HCT116 (cell line): ENCODE measurements around the gene GALNT7. TPM values are rescaled to one million over a fixed set of nuclear protein-coding genes. Genes with fewer than 3 reads are reported as not detected.

Experiments used
- ATAC-seq: fragments of 200-7000 bp; cut with Tn5 transposase; 2 replicates; pipeline ENCODE4 v1.9.1; 2020; ENCODE audit warnings: mild to moderate bottlenecking, moderate library complexity
- BruUV-seq: library from RNA; stranded (reverse); fragments of 400-500 nt; replicated peaks from 2 replicates; lab custom pipeline; 2021; lab: Mats Ljungman, UMichigan
- CTCF ChIA-PET: fragments of 300-600 bp; sonication (Branson Sonifier 250); formaldehyde crosslinking; loops from one replicate; lab custom pipeline; 2021; ENCODE audit warnings: antibody characterized with exemption; lab: Charles Lee
- POLR2A ChIA-PET: fragments of 300-600, 350-600 bp; sonication (Branson Sonifier 250); formaldehyde crosslinking; loops from one replicate; lab custom pipeline; 2021; ENCODE audit warnings: antibody characterized with exemption; lab: Charles Lee
- RAD21 ChIA-PET, 2 experiments: fragments of 300-600 bp; sonication (Branson Sonifier 250); formaldehyde crosslinking; loops; one replicate each; lab custom pipeline; 2023; ENCODE audit warnings: low total read pairs in 2 of 2; ENCODE audit not compliant: uncharacterized antibody in 2 of 2, unreplicated experiment in 2 of 2, low non-redundant PET in 1 of 2; lab: Charles Lee
- DNase-seq: peaks from one replicate; pipeline ENCODE4 v3.0.0-alpha.2; 2010; ENCODE audit warnings: low read depth, low spot score
- H2AFZ ChIP-seq: fragments of 200-600 bp; shearing (Covaris generic), sonication (generic); 2 replicates; pipeline ENCODE4 v1.6.1; 2017; ENCODE audit warnings: low read depth, mixed run types, mixed read lengths, antibody characterized with exemption, low read length; ENCODE audit not compliant: poor library complexity, severe bottlenecking
- H3K27ac ChIP-seq: 2 replicates; pipeline ENCODE4 v1.5.1; 2012; ENCODE audit warnings: low read depth, low read length
- H3K27me3 ChIP-seq: fragments of 200-600 bp; sonication (generic); 2 replicates; pipeline ENCODE4 v1.6.1; 2016; ENCODE audit warnings: mixed run types, low read length, mixed read lengths; ENCODE audit not compliant: insufficient read depth
- H3K36me3 ChIP-seq, 2 experiments: fragments of 200-500 bp in 1 of 2; fragments of 200-600 bp in 1 of 2; sonication (Bioruptor generic) in 1 of 2; sonication (generic) in 1 of 2; 2 replicates each; pipeline versions ENCODE4 v1.5.1 to v1.6.1; 2014 to 2016; ENCODE audit warnings: low read length in 2 of 2, inconsistent platforms in 1 of 2, mixed read lengths in 1 of 2, mixed run types in 1 of 2; ENCODE audit not compliant: insufficient read depth in 2 of 2, control insufficient read depth in 1 of 2
- H3K4me1 ChIP-seq, 2 experiments: fragments of 200-600 bp in 1 of 2; sonication (generic) in 1 of 2; 2 replicates each; pipeline versions ENCODE4 v1.5.1 to v1.6.1; 2012 to 2017; ENCODE audit warnings: low read length in 2 of 2, inconsistent platforms in 1 of 2, mild to moderate bottlenecking in 1 of 2, mixed read lengths in 1 of 2, mixed run types in 1 of 2, moderate library complexity in 1 of 2; ENCODE audit not compliant: insufficient read depth in 2 of 2, control insufficient read depth in 1 of 2
- H3K4me2 ChIP-seq: fragments of 200-600 bp; sonication (generic); 2 replicates; pipeline ENCODE4 v1.6.1; 2017; ENCODE audit warnings: mixed run types, low read length, mixed read lengths
- H3K4me3 ChIP-seq, 2 experiments: fragments of 200-600 bp in 1 of 2; sonication (generic) in 1 of 2; replicated peaks in 1 of 2; 2 replicates each; pipeline ENCODE4 v1.5.1; 2011 to 2016; ENCODE audit warnings: low read length in 2 of 2, control low read depth in 1 of 2, low read depth in 1 of 2, mild to moderate bottlenecking in 1 of 2, mixed read lengths in 1 of 2, mixed run types in 1 of 2
- H3K79me2 ChIP-seq: fragments of 200-600 bp; sonication (generic); 2 replicates; pipeline ENCODE4 v1.6.1; 2017; ENCODE audit warnings: mild to moderate bottlenecking, mixed run types, low read length, moderate library complexity, mixed read lengths; ENCODE audit not compliant: insufficient read depth
- H3K9ac ChIP-seq: fragments of 200-600 bp; sonication (generic); 2 replicates; pipeline ENCODE4 v1.6.1; 2016; ENCODE audit warnings: low read length, mixed read lengths
- H3K9me2 ChIP-seq: fragments of 200-600 bp; sonication (generic), shearing (Covaris generic); 2 replicates; pipeline ENCODE4 v1.6.1; 2017; ENCODE audit warnings: mixed run types, mild to moderate bottlenecking, moderate library complexity; ENCODE audit not compliant: insufficient read depth
- H3K9me3 ChIP-seq, 2 experiments: fragments of 200-500 bp in 1 of 2; fragments of 200-600 bp in 1 of 2; sonication (Bioruptor generic) in 1 of 2; sonication (generic) in 1 of 2; 2 replicates each; pipeline ENCODE4 v1.6.1; 2014 to 2017; ENCODE audit warnings: low read length in 2 of 2, mixed read lengths in 2 of 2, inconsistent platforms in 1 of 2, low read depth in 1 of 2, mild to moderate bottlenecking in 1 of 2, mixed run types in 1 of 2, moderate library complexity in 1 of 2; ENCODE audit not compliant: control insufficient read depth in 1 of 2, insufficient read depth in 1 of 2
- H4K20me1 ChIP-seq: fragments of 200-600 bp; sonication (generic), shearing (Covaris generic); 2 replicates; pipeline ENCODE4 v1.6.1; 2017; ENCODE audit warnings: mixed run types, mild to moderate bottlenecking, moderate library complexity; ENCODE audit not compliant: insufficient read depth
- CBX3 ChIP-seq: IDR thresholded peaks from 2 replicates; pipeline ENCODE4 v1.6.1; 2012; ENCODE audit warnings: low read depth
- CEBPB ChIP-seq: IDR thresholded peaks from 2 replicates; pipeline ENCODE4 v1.6.1; 2012; ENCODE audit warnings: low read depth
- CTCF ChIP-seq, 3 experiments: fragments of 200-600 bp in 1 of 3; sonication (generic) in 1 of 3; IDR thresholded peaks in 2 of 3; conservative IDR thresholded peaks in 1 of 3; 2 replicates each; pipeline ENCODE4 v1.5.1; 2012 to 2017; ENCODE audit warnings: low read depth in 2 of 3, low read length in 2 of 3, antibody characterized with exemption in 1 of 3, borderline replicate concordance in 1 of 3, control low read depth in 1 of 3, mild to moderate bottlenecking in 1 of 3, mixed read lengths in 1 of 3, mixed run types in 1 of 3, moderate library complexity in 1 of 3; ENCODE audit not compliant: insufficient read depth in 1 of 3
- EZH2 ChIP-seq: fragments of 200-600 bp; sonication (generic); IDR thresholded peaks from 2 replicates; pipeline ENCODE4 v1.6.1; 2017; ENCODE audit warnings: antibody characterized with exemption, mixed run types
- FOSL1 ChIP-seq: IDR thresholded peaks from 2 replicates; pipeline ENCODE4 v1.6.1; 2012; ENCODE audit warnings: low read depth
- POLR2AphosphoS5 ChIP-seq: IDR thresholded peaks from 2 replicates; pipeline ENCODE4 v1.6.1; 2011; ENCODE audit warnings: mild to moderate bottlenecking, low read depth, low read length, moderate library complexity
- RAD21 ChIP-seq: IDR thresholded peaks from 2 replicates; pipeline ENCODE4 v1.6.1; 2012; ENCODE audit warnings: low read depth, mild to moderate bottlenecking
- REST ChIP-seq: IDR thresholded peaks from 2 replicates; pipeline ENCODE4 v1.6.1; 2012; ENCODE audit warnings: low read depth
- SIN3A ChIP-seq: IDR thresholded peaks from 2 replicates; pipeline ENCODE4 v1.6.1; 2012; ENCODE audit warnings: low read depth
- YY1 ChIP-seq: IDR thresholded peaks from 2 replicates; pipeline ENCODE4 v1.6.1; 2011; ENCODE audit warnings: low read length, low read depth, moderate library complexity, mild to moderate bottlenecking; ENCODE audit not compliant: insufficient replicate concordance; ENCODE audit errors: extremely low read depth
- ZBTB33 ChIP-seq: IDR thresholded peaks from 2 replicates; pipeline ENCODE4 v1.6.1; 2011; ENCODE audit warnings: mild to moderate bottlenecking, low read length, moderate library complexity; ENCODE audit not compliant: insufficient replicate concordance; ENCODE audit errors: extremely low read depth
- ZNF274 ChIP-seq: fragments of 200-500 bp; sonication (Bioruptor generic); IDR thresholded peaks from 2 replicates; pipeline ENCODE4 v1.6.1; 2014; ENCODE audit warnings: mild to moderate bottlenecking, low read depth, low read length, inconsistent platforms
- intact Hi-C: fragments of 100-400 bp; cut with micrococcal nuclease; formaldehyde crosslinking; loops from 2 replicates; pipeline ENCODE4 v1.10.0; 2022
- total RNA-seq: library from RNA; stranded (reverse); gene quantifications from one replicate; pipeline ENCODE4 v1.2.1, GENCODE V29; 2021; ENCODE audit not compliant: unreplicated experiment

Gene GALNT7
- total RNA-seq, 1 experiment from 2014 or later, result 21.3 TPM

GRCh38 chr4:173301518-173302201 lies 133.0 kb downstream of the GALNT7 start:
- Histone ChIP-seq H2AFZ (no peak overlapping the region), H3K9ac (no peak overlapping the region), H3K79me2 (no peaks in the 10 kb centered on the region), H3K4me2 (no peak overlapping the region), H3K9me2 (no peaks in the 10 kb centered on the region), H3K36me3 (no peaks in the 10 kb centered on the region), H3K9me3 (no peaks in the 10 kb centered on the region; a peak in 1 of 4 replicates), H3K4me3 (no peak overlapping the region), H3K4me1 (no peaks in the 10 kb centered on the region), H4K20me1 (no peaks in the 10 kb centered on the region), H3K27ac (no peak overlapping the region), H3K27me3 (no peaks in the 10 kb centered on the region)
- TF ChIP-seq RAD21, result peak; percentile 68
- no peak for TF ChIP-seq ZBTB33
- no peak for TF ChIP-seq YY1
- TF ChIP-seq ZNF274, result no peak
- no peak for TF ChIP-seq FOSL1
- peak; percentile 56 to 89 (median 66); a peak in 5 of 6 replicates for TF ChIP-seq CTCF (IDR thresholded peaks at IDR 0.05 in 2 of 3, conservative IDR thresholded peaks at IDR 0.05 in 1 of 3; ENCODE audit: borderline replicate concordance in 1 of 3, insufficient read depth in 1 of 3, low read depth in 2 of 3, low read length in 2 of 3)
- no peak for TF ChIP-seq SIN3A
- no peak for TF ChIP-seq REST
- TF ChIP-seq CEBPB, result no peak
- TF ChIP-seq CBX3, result no peak
- no peak for TF ChIP-seq EZH2
- no peak for TF ChIP-seq POLR2AphosphoS5
- RAD21 ChIA-PET, result interaction anchor here (0.8 to 2.1 kb wide), 7 partner anchors 8 to 409 kb away, joined by 3 to 15 read pairs (median 4); no protein-coding TSS in a partner anchor
- POLR2A ChIA-PET, result no interaction called here
- ATAC-seq (no peak), DNase-seq (peak; percentile 3)
- intact Hi-C loops, result loop anchor here (2.0 to 5.0 kb wide), 2 partner anchors 289 to 409 kb away; no protein-coding TSS in a partner anchor
- CTCF ChIA-PET, result interaction anchor here (0.6 to 2.6 kb wide), 32 partner anchors 8 to 1268 kb away, joined by 3 to 71 read pairs (median 4); partner anchors contain the start of gene SAP30
- no TSS peak for BruUV-seq
